ENCODE measurements around the gene MT1G. TPM values are rescaled to one million over a fixed set of nuclear protein-coding genes. Genes with fewer than 3 reads are reported as not detected.
"Not testable (repeated sequence)": the region's sequence is repeated elsewhere in the genome, so short reads cannot be mapped to it uniquely, and the experiment has no call there.

MT1G gene
- total RNA-seq, 4 donors from 2014 or later: 410 to 930 (median 704) TPM

- H3K27ac ChIP-seq: no peak overlapping the region
- intact Hi-C loops (cut with DNase I): no loop called here
- H3K4me1 ChIP-seq: peaks cover 6 to 16% of the 10 kb centered on the region in 2 donors
- peak overlapping the region in 2 of 3 donors; percentile 4 to 29 for H3K4me3 ChIP-seq (replicated peaks in 1 of 3)
- no peaks in the 10 kb centered on the region for H3K9me3 ChIP-seq
- TF ChIP-seq CTCF (IDR thresholded peaks at IDR 0.05): no peak
- TF ChIP-seq POLR2A (IDR thresholded peaks at IDR 0.05): no peak
- peak; percentile 29 to 39 for DNase-seq
- no peaks in the 10 kb centered on the region for H3K27me3 ChIP-seq
- H3K36me3 ChIP-seq: no peaks in the 10 kb centered on the region
- WGBS, 2 donors: 10 to 13% methylated on average over 22 to 30 of the region's 32 CpGs
Observed at GRCh38 chr16:56675685-56676210, 7.9 kb upstream of the MT1G start.

GRCh38 chr16:56674570-56674969 lies 6.7 kb upstream of the MT1G start:
- H3K27ac ChIP-seq; H3K4me3 ChIP-seq (replicated peaks in 1 of 3); intact Hi-C loops (cut with DNase I); H3K9me3 ChIP-seq; DNase-seq; H3K27me3 ChIP-seq; H3K36me3 ChIP-seq: not testable (repeated sequence)
- H3K4me1 ChIP-seq: peaks cover 10 to 21% of the 10 kb centered on the region in 2 donors
- 92 to 98% methylated on average over 6 of the region's 6 CpGs for WGBS, 2 donors

- no peaks in the 10 kb centered on the region for H3K27me3 ChIP-seq
- 35 to 41% methylated on average over 12 of the region's 12 CpGs for WGBS, 2 donors
Observed at GRCh38 chr16:56673921-56674320, 6.1 kb upstream of the MT1G start.

GRCh38 chr16:56672761-56673536 lies 5.1 kb upstream of the MT1G start:
- whole genome bisulfite sequencing, 2 donors: 90 to 92% methylated on average over 11 of the region's 11 CpGs
- DNase-seq: no peak
- H3K4me3 ChIP-seq (replicated peaks in 1 of 3): no peak overlapping the region
- intact Hi-C loops (cut with DNase I): no loop called here
- no peaks in the 10 kb centered on the region for H3K36me3 ChIP-seq
- no peaks in the 10 kb centered on the region for H3K9me3 ChIP-seq
- H3K27me3 ChIP-seq: no peaks in the 10 kb centered on the region
- no peak overlapping the region for H3K27ac ChIP-seq
- H3K4me1 ChIP-seq: peaks cover 18 to 38% of the 10 kb centered on the region in 2 donors
- TF ChIP-seq POLR2A (IDR thresholded peaks at IDR 0.05) (no peak), CTCF (IDR thresholded peaks at IDR 0.05) (no peak)

More at GRCh38 chr16:56673921-56674320, 6.1 kb upstream of the MT1G start:
- intact Hi-C loops (cut with DNase I): no loop called here
- Histone ChIP-seq H3K27ac (no peak overlapping the region), H3K4me3 (replicated peaks in 1 of 3) (no peak overlapping the region), H3K9me3 (no peaks in the 10 kb centered on the region), H3K4me1 (peaks cover 12 to 28% of the 10 kb centered on the region in 2 donors), H3K36me3 (no peaks in the 10 kb centered on the region)
- TF ChIP-seq POLR2A (IDR thresholded peaks at IDR 0.05): no peak
- peak; percentile 32 to 78 (median 70) for TF ChIP-seq CTCF (IDR thresholded peaks at IDR 0.05)
- DNase-seq: peak; percentile 63 to 64

GRCh38 chr16:56672171-56672570 lies 4.3 kb upstream of the MT1G start:
- 68 to 92% methylated on average over 3 of the region's 3 CpGs for WGBS, 2 donors
- H3K27ac ChIP-seq; intact Hi-C loops (cut with DNase I); H3K36me3 ChIP-seq; H3K4me3 ChIP-seq (replicated peaks in 1 of 3); DNase-seq; H3K9me3 ChIP-seq; H3K27me3 ChIP-seq: not testable (repeated sequence)
- peaks cover 18 to 43% of the 10 kb centered on the region in 2 donors for H3K4me1 ChIP-seq

- H3K27me3 ChIP-seq; DNase-seq; intact Hi-C loops (cut with DNase I); H3K9me3 ChIP-seq; H3K4me3 ChIP-seq (replicated peaks in 1 of 3); H3K36me3 ChIP-seq; H3K27ac ChIP-seq: not testable (repeated sequence)
- H3K4me1 ChIP-seq: peaks cover 18 to 48% of the 10 kb centered on the region in 2 donors
- 58 to 60% methylated on average over 2 of the region's 2 CpGs for WGBS, 2 donors
Observed at GRCh38 chr16:56671691-56672090, 3.8 kb upstream of the MT1G start.

Measured in thyroid gland (tissue), 4 donors.